NCI-H1930 (cell line): ENCODE measurements around the gene PRKAR2B.
"Not testable (repeated sequence)": the region's sequence is repeated elsewhere in the genome, so short reads cannot be mapped to it uniquely, and the experiment has no call there.

ENCODE experiments used
- DNase-seq, 2 experiments: peaks; one replicate each; lab custom pipeline; 2025; lab: John Stamatoyannopoulos, UW

PRKAR2B gene

GRCh38 chr7:107048783-107049418 lies 4.4 kb downstream of the PRKAR2B start:
- DNase-seq, result no peak

GRCh38 chr7:107049480-107049879 lies 5.0 kb downstream of the PRKAR2B start:
- no peak for DNase-seq

GRCh38 chr7:107049971-107050532 lies 5.5 kb downstream of the PRKAR2B start:
- no peak for DNase-seq

- no peak for DNase-seq
Measured at GRCh38 chr7:107051376-107051775, 6.9 kb downstream of the PRKAR2B start.

GRCh38 chr7:107054965-107055364 lies 10.5 kb downstream of the PRKAR2B start:
- not testable (repeated sequence) for DNase-seq

- not testable (repeated sequence) for DNase-seq
Measured at GRCh38 chr7:107056058-107056457, 11.6 kb downstream of the PRKAR2B start.

- no peak for DNase-seq
Measured at GRCh38 chr7:107056728-107057473, 12.4 kb downstream of the PRKAR2B start.

GRCh38 chr7:107057474-107057833 lies 12.9 kb downstream of the PRKAR2B start:
- DNase-seq, result no peak

GRCh38 chr7:107059468-107059867 lies 15.0 kb downstream of the PRKAR2B start:
- no peak for DNase-seq

- no peak for DNase-seq
Measured at GRCh38 chr7:107063245-107064120, 19.0 kb downstream of the PRKAR2B start.

GRCh38 chr7:107064255-107064654 lies 19.8 kb downstream of the PRKAR2B start:
- no peak for DNase-seq

- DNase-seq, result no peak
Measured at GRCh38 chr7:107065929-107066247, 21.4 kb downstream of the PRKAR2B start.

GRCh38 chr7:107068156-107068555 lies 23.7 kb downstream of the PRKAR2B start:
- DNase-seq, result no peak

GRCh38 chr7:107069457-107069856 lies 25.0 kb downstream of the PRKAR2B start:
- DNase-seq, result no peak

- DNase-seq, result peak in 1 of 2 experiments; percentile 53
Measured at GRCh38 chr7:107070710-107071109, 26.2 kb downstream of the PRKAR2B start.

- DNase-seq, result no peak
Measured at GRCh38 chr7:107071129-107071528, 26.6 kb downstream of the PRKAR2B start.

GRCh38 chr7:107072133-107072532 lies 27.6 kb downstream of the PRKAR2B start:
- no peak for DNase-seq

- no peak for DNase-seq
Measured at GRCh38 chr7:107075863-107076574, 31.5 kb downstream of the PRKAR2B start.

GRCh38 chr7:107076781-107077698 lies 32.5 kb downstream of the PRKAR2B start:
- no peak for DNase-seq

- DNase-seq, result no peak
Measured at GRCh38 chr7:107077699-107078516, 33.4 kb downstream of the PRKAR2B start.
